ENCODE measurements around the gene GPR162.

DNA sequence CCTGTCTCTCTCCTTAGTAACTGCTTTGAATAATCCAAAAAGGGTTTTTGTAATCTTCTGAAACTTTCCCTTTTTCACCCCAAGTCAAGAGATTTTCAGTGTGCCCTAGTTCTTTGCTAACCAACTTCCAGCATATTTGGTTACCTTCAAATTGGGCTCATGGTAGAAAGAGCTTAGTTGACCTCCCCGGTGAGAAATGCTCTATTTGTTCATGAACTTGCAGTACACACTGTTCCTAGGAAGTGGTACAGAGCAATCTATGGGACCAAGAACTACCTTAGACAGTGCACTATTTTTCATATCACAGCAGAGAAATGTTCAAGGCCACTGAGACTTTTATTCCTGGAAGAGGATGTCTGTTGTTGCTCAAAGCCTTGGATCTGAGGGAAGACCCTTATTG is 32.0 kb downstream of the GPR162 start:
- TF ChIP-seq, protein P1, sequence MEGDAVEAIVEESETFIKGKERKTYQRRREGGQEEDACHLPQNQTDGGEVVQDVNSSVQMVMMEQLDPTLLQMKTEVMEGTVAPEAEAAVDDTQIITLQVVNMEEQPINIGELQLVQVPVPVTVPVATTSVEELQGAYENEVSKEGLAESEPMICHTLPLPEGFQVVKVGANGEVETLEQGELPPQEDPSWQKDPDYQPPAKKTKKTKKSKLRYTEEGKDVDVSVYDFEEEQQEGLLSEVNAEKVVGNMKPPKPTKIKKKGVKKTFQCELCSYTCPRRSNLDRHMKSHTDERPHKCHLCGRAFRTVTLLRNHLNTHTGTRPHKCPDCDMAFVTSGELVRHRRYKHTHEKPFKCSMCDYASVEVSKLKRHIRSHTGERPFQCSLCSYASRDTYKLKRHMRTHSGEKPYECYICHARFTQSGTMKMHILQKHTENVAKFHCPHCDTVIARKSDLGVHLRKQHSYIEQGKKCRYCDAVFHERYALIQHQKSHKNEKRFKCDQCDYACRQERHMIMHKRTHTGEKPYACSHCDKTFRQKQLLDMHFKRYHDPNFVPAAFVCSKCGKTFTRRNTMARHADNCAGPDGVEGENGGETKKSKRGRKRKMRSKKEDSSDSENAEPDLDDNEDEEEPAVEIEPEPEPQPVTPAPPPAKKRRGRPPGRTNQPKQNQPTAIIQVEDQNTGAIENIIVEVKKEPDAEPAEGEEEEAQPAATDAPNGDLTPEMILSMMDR (IDR thresholded peaks at IDR 0.05) = no peak
- no peak for TF ChIP-seq POLR2A (IDR thresholded peaks at IDR 0.05)
